Sigmoid colon (tissue), 7 donors: ENCODE results near the gene NRXN3. TPM values are rescaled to one million over a fixed set of nuclear protein-coding genes. Genes with fewer than 3 reads are reported as not detected.

Experiments used
- DNase-seq: peaks from one replicate; pipeline ENCODE4 v3.0.0-alpha.2; 2019
- H3K27ac ChIP-seq, 4 donors: fragments of 200-600 bp; sonication (generic); one replicate each; pipeline ENCODE4 v1.5.1; 2016 to 2019; ENCODE audit warnings: mild to moderate bottlenecking in 1 of 4
- H3K27me3 ChIP-seq, 3 donors: fragments of 200-600 bp; sonication (generic); one replicate each; pipeline ENCODE4 v1.5.1; 2019; ENCODE audit warnings: mild to moderate bottlenecking in 1 of 3
- H3K36me3 ChIP-seq, 4 donors: fragments of 200-600 bp; sonication (generic); one replicate each; pipeline ENCODE4 v1.5.1; 2016 to 2019
- H3K4me1 ChIP-seq, 4 donors: fragments of 200-600 bp; sonication (generic); one replicate each; pipeline ENCODE4 v1.5.1; 2017 to 2019
- H3K4me3 ChIP-seq, 4 donors: fragments of 200-600 bp; sonication (generic); one replicate each; pipeline ENCODE4 v1.5.1; 2017 to 2019; ENCODE audit warnings: mild to moderate bottlenecking in 2 of 4, moderate library complexity in 1 of 4
- H3K9me3 ChIP-seq, 4 donors: fragments of 200-600 bp in 3 of 4; sonication (generic) in 3 of 4; one replicate each; pipeline versions ENCODE4 v1.5.1 to v1.6.1; 2013 to 2019
- CTCF ChIP-seq, 4 experiments: fragments of 450-650 bp in 3 of 4; fragments of 200-600 bp in 1 of 4; IDR thresholded peaks; one replicate each; pipeline ENCODE4 v1.5.1; 2016 to 2019; ENCODE audit warnings: antibody characterized with exemption in 4 of 4, mild to moderate bottlenecking in 3 of 4, moderate library complexity in 2 of 4
- EP300 ChIP-seq, 4 donors: sonication (generic); formaldehyde crosslinking; IDR thresholded peaks; one replicate each; pipeline ENCODE4 v1.6.1; 2017; ENCODE audit warnings: antibody characterized with exemption in 4 of 4
- POLR2A ChIP-seq, 2 donors: fragments of 450-650 bp; IDR thresholded peaks; one replicate each; pipeline ENCODE4 v1.6.1; 2016; ENCODE audit warnings: antibody characterized with exemption in 2 of 2, mild to moderate bottlenecking in 2 of 2, moderate library complexity in 2 of 2
- POLR2AphosphoS5 ChIP-seq, 4 donors: sonication (generic); formaldehyde crosslinking; IDR thresholded peaks; one replicate each; pipeline ENCODE4 v1.6.1; 2017; ENCODE audit warnings: antibody characterized with exemption in 4 of 4
- WGBS, 2 donors: extraction: QIAGEN DNeasy Blood & Tissue Kit; methylation state at CpG; one replicate each; pipeline ENCODE4 v1.1.7; 2013; 5-methylcytosine and 5-hydroxymethylcytosine counted together
- intact Hi-C: fragments of 100-400 bp; cut with DNase I; formaldehyde crosslinking; loops from one replicate; pipeline ENCODE4 v1.15.1; 2023
- polyA plus RNA-seq, 3 donors: library from polyadenylated mRNA; stranded (reverse); fragments of 200-250 nt; gene quantifications; one replicate each; pipeline ENCODE4 v1.2.3, GENCODE V29; 2013
- total RNA-seq, 4 donors: library from RNA; depleted of rRNA; stranded (reverse); fragments of >200 nt; gene quantifications; one replicate each; pipeline ENCODE4 v1.1.0, GENCODE V29; 2016
- donor health status: healthy with polysubstance abuse.
- donor health status: Bipolar disorder and iron deficiency.
- donor health status: healthy.

NRXN3 gene
- total and polyA plus RNA-seq, 7 donors, result 0.23 to 46.3 (median 23.2) TPM

- WGBS, 2 donors, result 80 to 86% methylated on average over 14 of the region's 14 CpGs
- H3K4me3 ChIP-seq, result no peak overlapping the region
- H3K4me1 ChIP-seq, result no peaks in the 10 kb centered on the region
- TF ChIP-seq EP300 (IDR thresholded peaks at IDR 0.05), result no peak
- no peak for TF ChIP-seq CTCF (IDR thresholded peaks at IDR 0.05)
- no peak for TF ChIP-seq POLR2A (IDR thresholded peaks at IDR 0.05)
- TF ChIP-seq POLR2AphosphoS5 (IDR thresholded peaks at IDR 0.05), result no peak
- H3K36me3 ChIP-seq, result no peaks in the 10 kb centered on the region
- intact Hi-C loops, result no loop called here
- H3K9me3 ChIP-seq, result no peaks in the 10 kb centered on the region
- H3K27ac ChIP-seq, result no peak overlapping the region
- H3K27me3 ChIP-seq, result peaks cover 0 to 5% (median 0%) of the 10 kb centered on the region in 3 donors
- no peak for DNase-seq
Observed at GRCh38 chr14:78227248-78228077, 57.3 kb downstream of the NRXN3 start.

DNA sequence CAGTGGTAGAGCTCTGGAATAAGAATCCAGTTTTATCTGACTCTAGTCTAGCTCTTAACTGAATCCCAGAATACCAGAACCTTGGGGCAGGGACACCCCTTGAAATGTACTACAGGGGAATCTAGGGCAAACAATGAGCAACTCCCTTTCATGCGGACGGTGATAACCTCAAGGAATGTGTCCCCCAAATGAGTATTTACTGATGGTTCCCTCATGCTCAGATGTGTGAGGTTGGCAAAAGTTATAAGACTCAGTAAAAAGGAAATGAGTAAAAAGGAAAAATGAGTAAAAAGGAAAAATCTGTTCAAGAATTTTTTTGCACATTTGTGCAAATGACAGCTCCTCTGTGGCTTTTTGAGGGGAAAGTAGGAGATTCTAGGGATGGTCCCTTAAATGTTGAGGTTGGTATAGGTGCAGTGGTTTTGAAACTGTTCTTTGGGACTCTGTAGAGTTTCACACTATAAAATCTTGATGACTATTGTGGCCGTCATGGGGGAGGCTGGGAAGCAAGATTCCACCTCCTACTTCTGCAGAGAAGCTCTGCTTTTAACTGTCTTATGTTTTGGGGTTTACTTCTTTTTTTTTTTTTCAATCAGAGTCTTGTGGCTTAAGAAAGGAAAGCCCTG, 58.6 kb downstream of the NRXN3 start:
- H3K36me3 ChIP-seq, result no peaks in the 10 kb centered on the region

GRCh38 chr14:78232231-78233000, 62.2 kb downstream of the NRXN3 start:
- 77 to 82% methylated on average over 5 of the region's 5 CpGs for WGBS, 2 donors
- no peak for TF ChIP-seq POLR2AphosphoS5 (IDR thresholded peaks at IDR 0.05)
- no peak for TF ChIP-seq POLR2A (IDR thresholded peaks at IDR 0.05)
- TF ChIP-seq EP300 (IDR thresholded peaks at IDR 0.05), result no peak
- TF ChIP-seq CTCF (IDR thresholded peaks at IDR 0.05), result no peak
- intact Hi-C loops, result no loop called here
- no peaks in the 10 kb centered on the region for H3K4me1 ChIP-seq
- no peaks in the 10 kb centered on the region for H3K36me3 ChIP-seq
- no peak for DNase-seq
- no peaks in the 10 kb centered on the region for H3K9me3 ChIP-seq
- no peak overlapping the region for H3K4me3 ChIP-seq
- H3K27me3 ChIP-seq, result peaks cover 0 to 5% (median 0%) of the 10 kb centered on the region in 3 donors
- no peak overlapping the region for H3K27ac ChIP-seq

More for the DNA sequence above, 58.6 kb downstream of the NRXN3 start:
- Histone ChIP-seq H3K4me1 (no peaks in the 10 kb centered on the region), H3K27ac (no peak overlapping the region), H3K27me3 (peaks cover 0 to 5% (median 0%) of the 10 kb centered on the region in 3 donors), H3K9me3 (no peaks in the 10 kb centered on the region), H3K4me3 (no peak overlapping the region)
- 77 to 88% methylated on average over 3 of the region's 3 CpGs for WGBS, 2 donors
- intact Hi-C loops, result no loop called here
- DNase-seq, result no peak
- TF ChIP-seq EP300 (IDR thresholded peaks at IDR 0.05), result no peak

- no peak for DNase-seq
- Histone ChIP-seq H3K4me3 (no peak overlapping the region), H3K27me3 (no peaks in the 10 kb centered on the region), H3K27ac (no peak overlapping the region), H3K9me3 (no peaks in the 10 kb centered on the region), H3K36me3 (no peaks in the 10 kb centered on the region), H3K4me1 (no peaks in the 10 kb centered on the region)
- WGBS, 2 donors, result 90 to 94% methylated on average over 10 of the region's 10 CpGs
- intact Hi-C loops, result no loop called here
- TF ChIP-seq CTCF (IDR thresholded peaks at IDR 0.05) (no peak), POLR2AphosphoS5 (IDR thresholded peaks at IDR 0.05) (no peak), EP300 (IDR thresholded peaks at IDR 0.05) (no peak), POLR2A (IDR thresholded peaks at IDR 0.05) (no peak)
Observed at GRCh38 chr14:78238141-78238540, 68.0 kb downstream of the NRXN3 start.

- H3K27ac ChIP-seq, result no peak overlapping the region
- no peaks in the 10 kb centered on the region for H3K9me3 ChIP-seq
- no peak overlapping the region for H3K4me3 ChIP-seq
- WGBS, 2 donors, result 11 to 55% methylated on average over 3 of the region's 3 CpGs
- H3K36me3 ChIP-seq, result no peaks in the 10 kb centered on the region
- DNase-seq, result no peak
- intact Hi-C loops, result no loop called here
- no peaks in the 10 kb centered on the region for H3K4me1 ChIP-seq
- no peaks in the 10 kb centered on the region for H3K27me3 ChIP-seq
- TF ChIP-seq CTCF (IDR thresholded peaks at IDR 0.05), result no peak
- no peak for TF ChIP-seq EP300 (IDR thresholded peaks at IDR 0.05)
- no peak for TF ChIP-seq POLR2A (IDR thresholded peaks at IDR 0.05)
- no peak for TF ChIP-seq POLR2AphosphoS5 (IDR thresholded peaks at IDR 0.05)
Observed at GRCh38 chr14:78240567-78240966, 70.4 kb downstream of the NRXN3 start.
